A673 (cell line): ENCODE data around the gene TRERF1. TPM values are rescaled to one million over a fixed set of nuclear protein-coding genes. Genes with fewer than 3 reads are reported as not detected.

Experiments
- BruUV-seq: library from RNA; stranded (reverse); fragments of 400-500 nt; replicated peaks from 2 replicates; lab custom pipeline; 2021; lab: Mats Ljungman, UMichigan
- CTCF ChIA-PET: fragments of 300-600 bp; sonication (Branson Sonifier 250); formaldehyde crosslinking; loops from one replicate; lab custom pipeline; 2022; ENCODE audit warnings: antibody characterized with exemption; lab: Charles Lee
- POLR2A ChIA-PET: fragments of 300-600 bp; sonication (Branson Sonifier 250); formaldehyde crosslinking; loops from one replicate; lab custom pipeline; 2022; ENCODE audit warnings: antibody characterized with exemption; ENCODE audit not compliant: low non-redundant PET; lab: Charles Lee
- DNase-seq: peaks from one replicate; pipeline ENCODE4 v3.0.0-alpha.2; 2015; ENCODE audit warnings: low spot score
- H3K27ac ChIP-seq: fragments of 200-600 bp; sonication (generic); 2 replicates; pipeline ENCODE4 v1.5.1; 2016; ENCODE audit warnings: mixed run types, low read depth, mild to moderate bottlenecking, mixed read lengths, antibody characterized with exemption, low read length; ENCODE audit not compliant: poor library complexity, severe bottlenecking
- H3K27me3 ChIP-seq: fragments of 200-600 bp; sonication (generic); replicated peaks from 2 replicates; pipeline ENCODE4 v1.6.1; 2017; ENCODE audit warnings: mixed run types, low read depth, mild to moderate bottlenecking, mixed read lengths, antibody characterized with exemption, low read length; ENCODE audit not compliant: insufficient read depth, poor library complexity
- H3K36me3 ChIP-seq: fragments of 200-600 bp; sonication (generic); 2 replicates; pipeline ENCODE4 v1.6.1; 2016; ENCODE audit warnings: mixed run types, mild to moderate bottlenecking, mixed read lengths, antibody characterized with exemption, low read length; ENCODE audit not compliant: insufficient read depth, poor library complexity, severe bottlenecking
- H3K4me1 ChIP-seq: fragments of 200-600 bp; sonication (generic); 2 replicates; pipeline ENCODE4 v1.6.1; 2017; ENCODE audit warnings: mixed run types, mild to moderate bottlenecking, mixed read lengths, antibody characterized with exemption, low read length; ENCODE audit not compliant: insufficient read depth, poor library complexity, severe bottlenecking
- H3K4me3 ChIP-seq: fragments of 200-600 bp; sonication (generic); 2 replicates; pipeline ENCODE4 v1.5.1; 2016; ENCODE audit warnings: low read depth, mixed run types, mild to moderate bottlenecking, mixed read lengths, low read length; ENCODE audit not compliant: poor library complexity, severe bottlenecking
- H3K9me3 ChIP-seq: fragments of 200-600 bp; sonication (generic); 2 replicates; pipeline ENCODE4 v1.6.1; 2016; ENCODE audit warnings: mixed run types, low read depth, mild to moderate bottlenecking, mixed read lengths, antibody characterized with exemption, low read length; ENCODE audit not compliant: poor library complexity, severe bottlenecking
- CTCF ChIP-seq: fragments of 300-800, 200-600 bp; sonication (generic); conservative IDR thresholded peaks from 2 replicates; pipeline ENCODE4 v1.5.1; 2017; ENCODE audit warnings: low read depth, mild to moderate bottlenecking, antibody characterized with exemption, low read length, moderate library complexity, mixed read lengths
- EZH2 ChIP-seq: fragments of 200-600 bp; sonication (generic); IDR thresholded peaks from 2 replicates; pipeline ENCODE4 v1.6.1; 2017; ENCODE audit warnings: borderline replicate concordance, low read depth, mild to moderate bottlenecking, mixed read lengths, antibody characterized with exemption, low read length; ENCODE audit not compliant: poor library complexity, severe bottlenecking
- intact Hi-C: fragments of 100-400 bp; cut with micrococcal nuclease; formaldehyde crosslinking; loops from one replicate; pipeline ENCODE4 v1.10.0; 2022; ENCODE audit not compliant: unreplicated experiment
- total RNA-seq: library from RNA; stranded (reverse); gene quantifications from 2 replicates; pipeline ENCODE4 v1.2.3, GENCODE V29; 2021

TRERF1 gene
- total RNA-seq, 1 experiment from 2014 or later: 9.5 TPM

GRCh38 chr6:42365021-42365420 lies 86.7 kb downstream of the TRERF1 start:
- ChIA-PET CTCF (no interaction called here), POLR2A (no interaction called here)
- Histone ChIP-seq H3K27me3 (no peaks in the 10 kb centered on the region), H3K36me3 (no peaks in the 10 kb centered on the region), H3K4me1 (no peaks in the 10 kb centered on the region), H3K27ac (no peak overlapping the region), H3K4me3 (no peak overlapping the region), H3K9me3 (no peaks in the 10 kb centered on the region)
- BruUV-seq: no TSS peak
- TF ChIP-seq EZH2 (no peak), CTCF (no peak)
- intact Hi-C loops: no loop called here
- no peak for DNase-seq

- DNase-seq: no peak
- intact Hi-C loops: no loop called here
Observed at GRCh38 chr6:42363926-42364849, 87.5 kb downstream of the TRERF1 start.

GRCh38 chr6:42361036-42361435 lies 90.7 kb downstream of the TRERF1 start:
- H3K4me3 ChIP-seq: no peak overlapping the region
- no peaks in the 10 kb centered on the region for H3K9me3 ChIP-seq
- ChIA-PET CTCF (no interaction called here), POLR2A (interaction anchor here (0.6 kb wide), 1 partner anchor 81 kb away, joined by 9 read pairs; no protein-coding TSS in a partner anchor)
- intact Hi-C loops: no loop called here
- no peak for DNase-seq
- no peak for TF ChIP-seq CTCF
- TF ChIP-seq EZH2: no peak
- H3K27ac ChIP-seq: no peak overlapping the region
- no peaks in the 10 kb centered on the region for H3K27me3 ChIP-seq
- H3K4me1 ChIP-seq: no peaks in the 10 kb centered on the region
- BruUV-seq: TSS peak; percentile 15
- H3K36me3 ChIP-seq: no peaks in the 10 kb centered on the region

More at GRCh38 chr6:42363926-42364849, 87.5 kb downstream of the TRERF1 start:
- POLR2A ChIA-PET: interaction anchor here (0.7 kb wide), 1 partner anchor 108 kb away, joined by 3 read pairs; no protein-coding TSS in a partner anchor
- H3K36me3 ChIP-seq: no peaks in the 10 kb centered on the region
- CTCF ChIA-PET: no interaction called here
- BruUV-seq: no TSS peak
- no peak overlapping the region for H3K27ac ChIP-seq
- H3K27me3 ChIP-seq: no peaks in the 10 kb centered on the region
- no peak overlapping the region for H3K4me3 ChIP-seq
- no peaks in the 10 kb centered on the region for H3K9me3 ChIP-seq
- H3K4me1 ChIP-seq: no peaks in the 10 kb centered on the region
- TF ChIP-seq EZH2: no peak
- TF ChIP-seq CTCF: no peak
